PFSK-1 (cell line): ENCODE measurements around the gene BAK1.

ENCODE experiments used
- POLR2AphosphoS5 ChIP-seq: IDR thresholded peaks from 2 replicates; pipeline ENCODE4 v1.6.1; 2012; ENCODE audit warnings: low read depth, mild to moderate bottlenecking, control low read depth, low read length, moderate library complexity
- SIN3A ChIP-seq: IDR thresholded peaks from 2 replicates; pipeline ENCODE4 v1.6.1; 2012; ENCODE audit warnings: mild to moderate bottlenecking, low read length, moderate library complexity, borderline replicate concordance; ENCODE audit not compliant: insufficient read depth
- TAF1 ChIP-seq: IDR thresholded peaks from 2 replicates; pipeline ENCODE4 v1.6.1; 2012; ENCODE audit warnings: low read length, control low read depth, borderline replicate concordance; ENCODE audit not compliant: insufficient read depth

DNA sequence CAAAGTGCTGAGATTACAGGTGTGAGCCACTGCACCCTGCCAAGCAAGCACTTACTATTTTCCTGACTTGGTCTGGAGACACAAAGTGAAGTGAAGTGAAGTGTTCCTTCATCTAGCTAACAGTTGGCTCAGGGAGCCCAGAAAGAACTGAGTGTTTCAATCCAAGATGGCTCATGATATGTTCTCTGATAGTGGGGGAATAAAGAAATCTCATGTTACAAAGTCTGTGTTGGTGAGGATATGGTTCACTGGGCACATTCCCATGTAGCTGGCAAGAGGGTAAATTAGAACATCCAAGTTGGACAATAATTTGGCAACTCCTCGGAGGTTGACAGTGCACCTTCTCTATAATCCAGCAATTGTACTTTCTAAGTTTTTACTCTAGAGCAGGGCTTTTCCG, 36.0 kb upstream of the BAK1 start:
- TF ChIP-seq POLR2AphosphoS5 (no peak), SIN3A (no peak), TAF1 (no peak)
